ENCODE results near the gene VEGFB.

GRCh38 chr11:64235437-64236161, 1.2 kb downstream of the VEGFB start:
- TF ChIP-seq CTCF (IDR thresholded peaks at IDR 0.05) (no peak), HDAC2 (IDR thresholded peaks at IDR 0.05) (0 out of 2 replicates have a peak, but pooled peaks have one; percentile 38)

Data from A549 (cell line).